ENCODE measurements around the gene ADPRHL1. TPM values are rescaled to one million over a fixed set of nuclear protein-coding genes. Genes with fewer than 3 reads are reported as not detected.

The ADPRHL1 gene
- polyA plus RNA-seq, 1 donor (not counting 4 experiments of a cell fraction or from before 2014, with no cell fraction given), result 1.2 TPM

GRCh38 chr13:113427562-113428468, 25.5 kb downstream of the ADPRHL1 start:
- H2AFZ ChIP-seq (ENCODE audit: control insufficient read depth, low read length), result no peak overlapping the region
- H3K4me2 ChIP-seq (ENCODE audit: control insufficient read depth, extremely low read depth, insufficient read depth, low read depth, low read length), result no peak overlapping the region
- no peak for FAIRE-seq

GRCh38 chr13:113426591-113426986, 26.7 kb downstream of the ADPRHL1 start:
- Histone ChIP-seq H3K27me3 (ENCODE audit: control insufficient read depth, extremely low read depth, insufficient read depth, low read length) (no peaks in the 10 kb centered on the region), H4K20me1 (ENCODE audit: control insufficient read depth, extremely low read depth, insufficient read depth, low read length) (no peaks in the 10 kb centered on the region), H3K4me1 (ENCODE audit: control insufficient read depth, extremely low read depth, insufficient read depth, low read length) (no peaks in the 10 kb centered on the region), H3K9me1 (ENCODE audit: control insufficient read depth, extremely low read depth, insufficient read depth, low read length) (no peaks in the 10 kb centered on the region), H3K79me2 (ENCODE audit: control insufficient read depth, insufficient read depth, low read length) (no peaks in the 10 kb centered on the region), H2AFZ (ENCODE audit: control insufficient read depth, low read length) (no peak overlapping the region), H3K9ac (ENCODE audit: control insufficient read depth, extremely low read depth, insufficient read depth, low read length) (no peak overlapping the region), H3K36me3 (ENCODE audit: control insufficient read depth in 2 of 2, extremely low read depth in 1 of 2, insufficient read depth in 2 of 2, low read length in 2 of 2) (no peaks in the 10 kb centered on the region), H3K4me3 (ENCODE audit: control insufficient read depth in 2 of 3, extremely low read depth in 1 of 3, insufficient read depth in 2 of 3, low read depth in 1 of 3, low read length in 3 of 3) (no peak overlapping the region), H3K27ac (ENCODE audit: control insufficient read depth, insufficient read depth, low read length) (no peak overlapping the region), H3K4me2 (ENCODE audit: control insufficient read depth, extremely low read depth, insufficient read depth, low read depth, low read length) (no peak overlapping the region), H3K9me3 (ENCODE audit: control insufficient read depth, low read depth, low read length) (no peaks in the 10 kb centered on the region)
- no peak for DNase-seq (ENCODE audit: low read depth, low spot score)
- FAIRE-seq, result no peak
- TF ChIP-seq EZH2 (IDR thresholded peaks at IDR 0.05; ENCODE audit: low read length) (no peak), CTCF (optimal IDR thresholded peaks at IDR 0.05 in 1 of 3, IDR thresholded peaks at IDR 0.05 in 1 of 3, conservative IDR thresholded peaks at IDR 0.05 in 1 of 3; ENCODE audit: extremely low read depth in 1 of 3, insufficient read depth in 2 of 3, low read length in 3 of 3) (no peak)
- dilution Hi-C loops (cut with MboI; ENCODE audit: extremely low pct_ligation_motif_present, low sequenced_read_pairs), result no loop called here

More at GRCh38 chr13:113427562-113428468, 25.5 kb downstream of the ADPRHL1 start:
- H3K79me2 ChIP-seq (ENCODE audit: control insufficient read depth, insufficient read depth, low read length), result no peaks in the 10 kb centered on the region
- dilution Hi-C loops (cut with MboI; ENCODE audit: extremely low pct_ligation_motif_present, low sequenced_read_pairs), result no loop called here
- H3K4me3 ChIP-seq (ENCODE audit: control insufficient read depth in 2 of 3, extremely low read depth in 1 of 3, insufficient read depth in 2 of 3, low read depth in 1 of 3, low read length in 3 of 3), result no peak overlapping the region
- no peak for DNase-seq (ENCODE audit: low read depth, low spot score)
- no peaks in the 10 kb centered on the region for H3K36me3 ChIP-seq (ENCODE audit: control insufficient read depth in 2 of 2, extremely low read depth in 1 of 2, insufficient read depth in 2 of 2, low read length in 2 of 2)
- H3K4me1 ChIP-seq (ENCODE audit: control insufficient read depth, extremely low read depth, insufficient read depth, low read length), result no peaks in the 10 kb centered on the region
- no peaks in the 10 kb centered on the region for H3K27me3 ChIP-seq (ENCODE audit: control insufficient read depth, extremely low read depth, insufficient read depth, low read length)
- H3K9ac ChIP-seq (ENCODE audit: control insufficient read depth, extremely low read depth, insufficient read depth, low read length), result no peak overlapping the region
- H3K9me3 ChIP-seq (ENCODE audit: control insufficient read depth, low read depth, low read length), result no peaks in the 10 kb centered on the region
- H3K9me1 ChIP-seq (ENCODE audit: control insufficient read depth, extremely low read depth, insufficient read depth, low read length), result no peaks in the 10 kb centered on the region
- no peaks in the 10 kb centered on the region for H4K20me1 ChIP-seq (ENCODE audit: control insufficient read depth, extremely low read depth, insufficient read depth, low read length)
- no peak overlapping the region for H3K27ac ChIP-seq (ENCODE audit: control insufficient read depth, insufficient read depth, low read length)
- TF ChIP-seq CTCF (optimal IDR thresholded peaks at IDR 0.05 in 1 of 3, IDR thresholded peaks at IDR 0.05 in 1 of 3, conservative IDR thresholded peaks at IDR 0.05 in 1 of 3; ENCODE audit: extremely low read depth in 1 of 3, insufficient read depth in 2 of 3, low read length in 3 of 3), result no peak
- TF ChIP-seq EZH2 (IDR thresholded peaks at IDR 0.05; ENCODE audit: low read length), result no peak

Data from keratinocyte (primary cell).